NCI-H345 treated with DMSO at 0.1 percent for 48 hours (cell line): ENCODE results near the gene DNAJA1.

ENCODE experiments used
- DNase-seq: peaks from one replicate; lab custom pipeline; 2025; ENCODE audit not compliant: unreplicated experiment; lab: John Stamatoyannopoulos, UW

DNAJA1 gene

GRCh38 chr9:33025572-33026342, 684 bp downstream of the DNAJA1 start:
- peak; percentile 48 for DNase-seq

- no peak for DNase-seq
Measured at GRCh38 chr9:33029231-33029786, 4.2 kb downstream of the DNAJA1 start.

GRCh38 chr9:33030285-33030684, 5.2 kb downstream of the DNAJA1 start:
- DNase-seq = no peak

- DNase-seq = no peak
Measured at GRCh38 chr9:33032292-33032691, 7.2 kb downstream of the DNAJA1 start.

GRCh38 chr9:33032865-33033264, 7.8 kb downstream of the DNAJA1 start:
- no peak for DNase-seq

GRCh38 chr9:33040792-33041431, 15.8 kb downstream of the DNAJA1 start:
- no peak for DNase-seq

- DNase-seq = no peak
Measured at GRCh38 chr9:33041432-33042188, 16.5 kb downstream of the DNAJA1 start.

GRCh38 chr9:33042473-33042872, 17.4 kb downstream of the DNAJA1 start:
- DNase-seq = no peak

GRCh38 chr9:33043671-33044070, 18.6 kb downstream of the DNAJA1 start:
- no peak for DNase-seq

GRCh38 chr9:33044162-33044673, 19.1 kb downstream of the DNAJA1 start:
- DNase-seq = peak; percentile 69

- DNase-seq = peak; percentile 61
Measured at GRCh38 chr9:33044677-33045282, 19.7 kb downstream of the DNAJA1 start.

- DNase-seq = no peak
Measured at GRCh38 chr9:33046061-33046460, 21.0 kb downstream of the DNAJA1 start.

- no peak for DNase-seq
Measured at GRCh38 chr9:33048054-33048465, 23.0 kb downstream of the DNAJA1 start.

GRCh38 chr9:33049680-33050361, 24.7 kb downstream of the DNAJA1 start:
- DNase-seq = no peak

- DNase-seq = no peak
Measured at GRCh38 chr9:33051144-33051543, 26.1 kb downstream of the DNAJA1 start.

- no peak for DNase-seq
Measured at GRCh38 chr9:33065157-33066076, 40.3 kb downstream of the DNAJA1 start.

GRCh38 chr9:33068991-33069390, 43.9 kb downstream of the DNAJA1 start:
- no peak for DNase-seq

- peak; percentile 97 for DNase-seq
Measured at GRCh38 chr9:33076046-33077004, 51.3 kb downstream of the DNAJA1 start, which contains the start of gene SMU1. SMU1 (minus strand) TSS chr9:33076674; CDS start chr9:33076608, 66 bp downstream.
